Stomach (tissue), 4 donors: ENCODE measurements around the gene SPO11.

ENCODE experiments used
- CTCF ChIP-seq, 7 experiments: fragments of 450-650 bp in 4 of 7; fragments of 200-600 bp in 3 of 7; sonication (generic) in 3 of 7; IDR thresholded peaks; one replicate each; pipeline ENCODE4 v1.5.1; 2016 to 2019; ENCODE audit warnings: antibody characterized with exemption in 7 of 7, control low read depth in 2 of 7, mild to moderate bottlenecking in 1 of 7
- POLR2AphosphoS5 ChIP-seq, 3 donors: sonication (generic); formaldehyde crosslinking; IDR thresholded peaks; one replicate each; pipeline ENCODE4 v1.6.1; 2016; ENCODE audit warnings: antibody characterized with exemption in 3 of 3

DNA sequence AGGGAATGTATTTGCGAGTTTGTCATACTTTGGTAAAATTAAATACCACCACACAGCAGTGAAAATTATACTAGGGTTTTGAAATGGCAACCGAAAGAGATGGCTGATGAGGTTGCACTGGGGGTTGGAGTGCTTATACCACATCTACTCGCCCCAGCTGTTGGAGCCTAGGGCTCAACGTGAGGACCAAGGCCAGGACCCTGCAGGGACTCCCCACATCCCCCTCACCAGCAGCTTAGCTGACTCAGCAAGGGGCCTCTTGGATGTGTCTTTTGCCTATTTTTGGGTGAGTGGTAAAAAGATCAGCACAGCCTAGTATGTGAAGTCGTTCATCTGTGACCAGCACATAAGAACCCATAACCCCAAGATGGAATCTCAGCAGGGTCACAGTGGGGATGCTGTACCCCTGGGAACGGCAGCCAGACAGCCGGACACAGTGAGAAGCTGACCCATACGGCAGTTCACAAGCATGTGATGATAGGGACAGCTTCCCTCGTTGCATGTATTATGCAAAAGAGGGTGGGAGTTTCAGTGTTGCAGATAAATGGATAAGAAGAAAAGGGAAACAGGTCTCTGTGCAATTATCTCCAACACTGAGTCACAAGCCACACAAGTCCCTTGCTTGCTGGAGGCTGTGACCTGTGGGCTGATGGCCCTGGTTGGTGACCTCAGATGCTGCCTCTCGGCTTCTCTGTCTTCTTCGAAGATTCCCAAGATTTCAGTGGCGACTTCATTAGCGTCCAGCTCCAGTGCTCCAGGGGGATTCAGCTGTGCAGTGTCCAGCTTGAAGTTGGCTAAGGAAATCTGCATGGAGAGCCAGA is 20.9 kb upstream of the SPO11 start:
- no peak for TF ChIP-seq POLR2AphosphoS5 (IDR thresholded peaks at IDR 0.05)
- no peak for TF ChIP-seq CTCF (IDR thresholded peaks at IDR 0.05)
